GM18505 (cell line): ENCODE data around the gene SUSD3.
"Not testable (repeated sequence)": the region's sequence is repeated elsewhere in the genome, so short reads cannot be mapped to it uniquely, and the experiment has no call there.

ENCODE experiments used
- ATAC-seq: cut with Tn5 transposase; IDR thresholded peaks from one replicate; pipeline ENCODE4 v1.9.1; 2021; ENCODE audit not compliant: unreplicated experiment
- POLR2A ChIP-seq: IDR thresholded peaks from 4 replicates; pipeline ENCODE4 v1.6.1; 2011; ENCODE audit warnings: borderline replicate concordance; ENCODE audit not compliant: insufficient read depth, insufficient read length; ENCODE audit errors: extremely low read depth

The SUSD3 gene

DNA sequence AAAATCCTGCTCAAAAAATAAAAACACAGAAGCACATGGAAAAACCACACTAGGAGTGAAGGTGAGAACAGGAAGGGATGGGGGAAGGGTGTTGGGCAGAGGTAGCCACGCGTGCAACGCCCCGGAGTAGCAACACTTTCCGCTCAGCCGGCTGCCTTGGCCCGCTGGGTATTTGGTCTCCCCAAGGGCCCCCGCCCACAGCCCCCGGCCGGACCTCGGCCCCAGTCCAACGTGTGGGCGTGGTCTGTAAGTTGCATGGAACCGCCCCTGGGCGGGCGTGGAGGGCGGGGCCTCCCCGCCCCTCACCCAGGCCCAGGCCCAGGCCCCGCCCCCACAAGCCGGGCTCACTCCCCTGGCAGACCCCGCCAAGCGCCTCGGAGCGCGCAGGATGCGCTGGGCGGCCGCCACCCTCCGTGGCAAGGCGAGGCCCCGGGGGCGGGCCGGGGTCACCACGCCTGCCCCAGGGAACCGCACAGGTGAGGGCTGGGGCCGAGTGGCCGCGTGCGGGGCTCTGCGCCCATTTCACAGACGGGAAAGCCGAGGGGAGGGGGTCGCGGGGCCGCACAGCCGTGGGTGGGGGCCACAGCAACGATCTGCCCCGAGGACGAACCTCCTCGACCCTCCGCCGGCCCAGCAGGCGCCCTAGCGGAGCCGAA is at the start of gene SUSD3:
TSS of gene SUSD3 (plus strand) at position 347 of the 656 bp plus-strand sequence. CDS start at position 389, 42 bp downstream.
- TF ChIP-seq POLR2A, result peak; percentile 58
- ATAC-seq, result peak; percentile 43

DNA sequence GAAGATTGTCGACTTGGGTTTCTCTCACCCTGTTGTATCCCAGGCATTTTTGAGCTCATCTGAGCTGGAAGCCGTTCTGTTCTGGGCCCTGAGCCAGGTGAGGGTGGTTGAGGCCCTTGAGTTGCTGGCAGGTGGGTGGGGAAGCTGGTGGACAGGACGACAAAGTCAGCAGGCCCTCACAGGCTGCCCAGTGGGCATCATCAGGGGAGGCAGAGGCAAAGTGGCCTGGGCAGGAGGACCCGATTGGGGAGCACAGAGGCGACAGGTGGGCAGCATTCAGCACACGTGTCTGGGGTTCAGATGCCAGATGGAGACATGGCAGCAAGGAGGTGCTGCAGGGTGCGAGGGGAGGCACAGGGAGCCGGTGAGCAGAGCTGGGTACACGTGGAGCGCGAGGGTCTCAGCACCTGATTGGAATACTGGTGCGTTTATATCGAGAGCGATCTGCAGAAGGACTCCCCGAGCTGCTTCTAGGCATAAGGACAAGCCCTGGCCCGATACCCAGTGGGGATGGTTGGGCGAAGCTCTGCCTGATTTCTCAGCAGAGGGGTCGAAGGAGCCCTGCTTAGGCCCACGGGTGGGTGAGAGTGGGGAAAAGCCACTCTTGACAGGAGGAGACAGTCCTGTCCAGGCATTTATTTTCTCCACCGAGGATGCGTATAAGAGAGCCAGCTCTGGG is 49.0 kb upstream of the SUSD3 start:
- ATAC-seq, result no peak

DNA sequence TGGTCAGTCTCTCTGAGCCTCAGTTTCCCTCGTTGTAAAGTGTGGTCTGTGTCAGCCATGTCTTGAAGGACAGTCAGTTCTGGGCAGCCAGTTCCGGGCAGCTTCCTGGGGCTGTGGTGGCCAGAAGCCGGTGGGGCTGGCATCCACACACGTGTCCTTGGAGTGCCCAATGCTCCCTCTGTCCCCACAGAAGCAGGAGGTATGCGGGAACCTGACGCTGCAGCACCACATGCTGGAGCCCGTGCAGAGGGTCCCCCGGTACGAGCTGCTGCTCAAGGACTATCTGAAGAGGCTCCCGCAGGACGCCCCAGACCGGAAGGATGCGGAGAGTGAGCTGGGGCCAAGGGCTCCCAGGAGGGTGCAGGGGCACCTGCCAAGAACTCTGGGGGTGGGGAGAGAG is 48.4 kb upstream of the SUSD3 start:
- no peak for TF ChIP-seq POLR2A
- no peak for ATAC-seq

More for the DNA sequence above, 49.0 kb upstream of the SUSD3 start:
- TF ChIP-seq POLR2A, result no peak

DNA sequence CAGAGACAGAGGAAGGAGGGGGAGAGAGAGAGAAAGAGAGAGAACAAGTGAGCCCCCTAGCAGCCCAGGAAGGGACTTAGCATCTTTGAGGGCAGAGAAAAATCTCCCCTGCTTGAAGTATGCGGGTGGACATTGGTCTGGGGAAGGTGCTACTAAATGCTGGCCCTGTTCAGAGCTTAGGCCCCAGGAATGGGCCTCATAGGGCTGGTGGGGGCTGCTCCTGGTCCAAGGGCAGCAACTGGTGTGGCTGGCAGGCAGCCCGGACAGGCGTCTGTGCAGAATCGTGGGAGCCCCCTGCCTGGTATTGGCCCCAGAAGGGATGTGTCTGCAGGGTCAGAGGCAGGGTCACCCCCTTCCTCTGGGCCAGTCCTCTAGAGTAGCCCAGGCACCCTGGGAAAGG is 47.8 kb upstream of the SUSD3 start:
- TF ChIP-seq POLR2A, result no peak
- ATAC-seq, result no peak

DNA sequence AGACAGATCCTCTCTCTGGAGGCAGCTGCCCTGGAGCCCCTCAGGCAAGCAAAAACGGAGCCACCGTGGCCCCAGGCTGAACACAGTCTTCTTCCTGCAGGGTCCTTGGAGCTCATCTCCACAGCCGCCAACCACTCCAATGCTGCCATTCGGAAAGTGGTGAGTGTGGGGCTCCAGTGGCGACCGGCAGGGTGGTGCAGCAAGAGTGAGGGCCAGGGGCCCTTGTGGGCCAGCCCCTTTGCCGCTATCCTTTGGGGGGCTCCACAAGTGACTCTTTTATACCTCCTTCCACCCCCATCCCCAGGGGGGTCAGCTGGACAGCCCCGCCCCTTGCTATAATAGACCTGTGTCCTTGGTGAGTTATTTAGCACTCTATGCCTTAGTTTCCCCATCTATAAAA is 47.4 kb upstream of the SUSD3 start:
- TF ChIP-seq POLR2A, result no peak
- ATAC-seq, result no peak

DNA sequence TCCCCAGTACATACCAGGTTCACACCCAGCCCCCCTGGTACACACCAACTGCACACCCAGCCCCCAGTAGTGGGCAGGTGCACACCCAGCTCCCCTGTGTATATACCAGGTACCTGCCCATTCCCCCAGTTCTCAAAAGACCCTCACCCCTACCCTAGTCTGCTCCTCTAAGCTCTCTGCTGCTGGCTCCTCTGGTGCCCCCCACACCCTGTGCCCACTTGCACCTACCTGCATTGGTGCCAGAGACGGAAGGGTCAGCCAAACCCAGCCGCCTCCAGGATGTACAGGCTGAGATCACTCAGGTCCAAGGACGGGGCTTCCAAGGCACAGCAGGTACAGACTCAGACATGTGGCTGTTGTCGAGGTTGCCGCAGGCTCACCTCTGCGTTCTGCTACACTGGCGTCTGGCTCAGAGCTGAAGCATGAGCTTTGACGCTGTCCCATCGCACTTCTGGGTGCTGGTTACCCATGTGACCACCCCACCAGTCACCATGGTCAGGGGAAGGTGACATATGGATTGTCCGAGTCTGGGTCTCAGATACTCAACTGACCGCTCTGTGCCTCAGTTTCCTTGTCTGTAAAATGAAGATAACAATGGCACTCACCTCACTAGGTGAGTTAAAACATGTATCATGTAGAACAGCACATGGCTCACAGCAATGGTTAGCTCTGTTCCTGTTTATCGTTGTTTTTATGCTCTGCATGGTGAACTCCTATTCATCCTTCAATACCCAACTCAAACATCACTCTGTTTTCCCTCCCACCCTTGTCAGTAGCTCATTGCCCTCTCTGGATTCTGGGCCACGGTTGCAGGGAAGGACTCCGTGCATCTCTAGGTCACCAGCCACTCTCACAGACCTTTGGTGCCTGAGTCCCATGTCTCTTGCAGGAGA is 45.3 kb upstream of the SUSD3 start:
- ATAC-seq, result no peak
- TF ChIP-seq POLR2A, result no peak

DNA sequence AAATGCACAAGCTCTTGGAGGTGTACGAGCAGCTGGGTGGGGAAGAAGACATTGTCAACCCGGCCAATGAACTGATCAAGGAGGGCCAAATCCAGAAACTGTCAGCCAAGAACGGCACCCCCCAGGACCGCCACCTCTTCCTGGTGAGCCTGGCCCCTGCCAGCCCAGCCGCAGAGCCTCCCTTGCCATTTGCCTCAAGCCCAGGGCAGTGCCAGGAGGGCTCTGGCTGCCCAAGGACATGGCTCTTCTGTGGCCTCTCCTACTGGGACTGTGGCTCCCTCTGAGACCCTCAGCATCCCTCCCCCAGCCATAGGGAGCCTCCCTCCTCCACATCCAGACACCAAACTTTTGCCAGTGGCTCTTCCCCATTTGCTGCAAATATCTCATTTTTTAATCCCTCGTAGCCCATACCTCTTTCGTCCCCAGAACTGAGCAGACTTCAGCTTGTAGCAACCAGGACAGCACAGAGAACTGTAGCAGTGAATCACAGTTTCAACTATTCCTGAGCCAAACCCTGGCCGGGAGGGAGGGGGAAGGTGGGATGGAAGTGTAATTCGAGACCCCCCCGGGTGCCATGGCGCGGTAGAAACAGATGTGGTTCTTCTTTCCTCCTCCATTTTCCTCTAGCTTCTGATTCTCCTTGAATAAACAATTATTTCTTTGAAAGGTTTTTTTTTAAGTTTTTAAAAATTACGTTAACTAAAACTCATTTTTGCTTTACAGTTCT is 44.5 kb upstream of the SUSD3 start:
- no peak for TF ChIP-seq POLR2A
- ATAC-seq, result no peak

DNA sequence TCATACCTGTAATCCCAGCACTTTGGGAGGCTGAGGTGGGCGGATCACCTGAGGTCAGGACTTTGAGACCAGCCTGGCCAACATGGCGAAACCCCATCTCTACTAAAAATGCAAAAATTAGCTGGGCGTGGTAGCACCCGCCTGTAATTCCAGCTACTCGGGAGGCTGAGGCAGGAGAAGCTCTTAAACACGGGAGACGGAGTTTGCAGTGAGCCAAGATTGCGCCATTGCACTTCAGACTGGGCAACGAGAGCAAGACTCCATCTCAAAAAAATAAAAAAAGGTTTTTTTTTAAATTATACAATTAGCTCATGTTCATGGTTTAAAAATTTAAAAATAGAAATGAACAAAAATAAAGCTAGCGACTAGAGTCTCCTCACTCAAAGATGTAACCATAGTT is 43.3 kb upstream of the SUSD3 start:
- not testable (repeated sequence) for ATAC-seq

DNA sequence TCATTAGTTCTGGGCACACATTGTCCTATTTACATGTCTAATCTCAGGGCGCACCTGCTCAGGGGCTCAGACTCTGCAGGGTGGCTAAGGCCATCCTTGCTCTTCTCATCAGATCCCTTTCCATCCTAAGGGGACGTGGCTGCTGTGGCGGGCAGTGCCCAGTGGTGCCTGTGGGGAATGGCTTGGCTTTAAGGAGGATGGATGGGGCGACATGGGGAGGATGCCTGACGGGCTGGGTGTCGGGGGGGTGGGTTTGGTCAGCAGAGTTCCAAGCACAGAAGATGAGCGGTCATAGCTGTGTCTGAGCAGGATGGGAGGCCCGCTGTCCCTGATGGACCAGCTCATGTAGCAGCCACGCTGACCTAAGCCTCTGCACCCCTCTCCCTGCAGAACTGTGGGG is 40.9 kb upstream of the SUSD3 start:
- no peak for ATAC-seq
- no peak for TF ChIP-seq POLR2A

DNA sequence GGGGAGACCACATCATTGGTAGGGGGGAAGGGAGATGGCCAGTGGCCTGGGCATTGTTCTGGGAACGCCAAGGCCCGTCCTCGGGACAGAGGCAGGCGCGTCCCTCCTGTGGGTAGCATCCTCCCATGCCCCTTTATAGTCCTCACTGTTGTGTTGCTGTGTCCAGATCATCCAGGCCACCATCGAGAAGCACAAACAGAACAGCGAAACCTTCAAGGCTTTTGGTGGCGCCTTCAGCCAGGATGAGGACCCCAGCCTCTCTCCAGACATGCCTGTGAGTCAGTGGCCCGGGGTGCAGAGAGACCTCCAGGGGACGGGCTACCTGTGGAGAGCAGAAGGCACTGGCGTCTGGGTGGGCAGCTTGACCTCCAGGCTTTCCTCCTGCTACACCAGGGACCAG is 38.4 kb upstream of the SUSD3 start:
- ATAC-seq, result no peak
- no peak for TF ChIP-seq POLR2A

DNA sequence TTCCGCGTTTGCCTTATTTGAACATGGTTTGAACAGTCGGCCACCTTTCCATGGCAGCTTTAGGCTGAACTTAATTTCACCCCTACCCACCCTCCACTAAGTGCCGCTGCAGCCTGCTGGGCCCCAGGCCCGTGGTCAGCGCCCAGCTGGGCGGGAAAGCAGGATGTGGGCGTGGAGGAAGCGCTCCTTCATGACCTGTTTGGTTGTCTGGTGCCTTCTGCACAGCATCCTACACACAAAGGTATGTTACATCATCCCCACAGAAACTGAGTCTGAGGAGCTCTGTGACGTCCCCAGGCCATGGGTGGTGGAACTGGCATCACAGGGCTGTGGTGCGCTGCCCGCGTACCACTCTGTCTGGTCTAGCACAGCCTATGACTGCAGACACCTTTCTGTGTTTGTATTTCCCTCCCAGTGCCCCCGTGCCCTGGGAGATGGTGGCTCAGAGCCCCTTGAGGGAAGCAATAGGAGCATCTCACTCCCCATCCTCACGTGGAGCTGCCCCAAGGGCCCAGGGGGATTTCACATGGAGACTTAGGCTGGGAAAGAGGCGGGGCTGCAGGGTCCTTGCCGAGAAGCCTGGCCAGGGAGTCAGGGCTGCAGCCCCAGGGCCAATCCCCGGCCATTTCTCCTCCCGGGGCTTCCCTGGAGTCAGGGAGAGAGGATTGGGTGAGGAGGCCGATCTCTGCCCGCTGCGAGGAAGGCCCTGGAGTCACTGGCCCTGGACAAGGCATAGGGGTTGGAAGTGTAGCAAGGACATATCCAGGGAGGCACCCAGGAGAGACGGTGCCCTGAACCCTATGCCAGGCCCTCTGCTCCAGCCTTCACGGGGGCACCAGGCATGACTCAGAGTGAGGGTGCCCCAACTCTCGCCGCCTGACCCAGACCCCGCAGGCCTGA is 37.5 kb upstream of the SUSD3 start:
- TF ChIP-seq POLR2A, result no peak
- no peak for ATAC-seq

DNA sequence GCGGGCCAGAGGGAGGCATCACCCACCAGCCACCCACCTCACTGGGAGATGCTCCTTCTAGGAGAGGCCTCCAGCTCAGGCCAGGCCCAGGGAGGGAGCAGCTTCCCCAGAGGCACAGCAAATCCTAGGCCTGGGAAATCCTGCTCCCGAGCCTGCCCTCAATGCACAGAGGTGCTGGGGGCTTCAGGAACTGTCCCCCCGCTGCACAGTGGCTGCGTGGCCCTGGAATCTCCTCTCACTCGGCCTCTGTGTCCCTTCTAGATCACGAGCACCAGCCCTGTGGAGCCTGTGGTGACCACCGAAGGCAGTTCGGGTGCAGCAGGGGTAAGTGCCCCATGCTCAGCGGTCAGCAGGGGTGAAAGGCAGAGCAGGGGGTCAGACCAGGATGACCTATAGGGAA is 36.4 kb upstream of the SUSD3 start:
- TF ChIP-seq POLR2A, result no peak
- no peak for ATAC-seq
